IMR-90 (cell line): ENCODE data around the gene IFI44. TPM values are rescaled to one million over a fixed set of nuclear protein-coding genes. Genes with fewer than 3 reads are reported as not detected.

Experiments used
- ATAC-seq: fragments of 200-7000 bp; cut with Tn5 transposase; 2 replicates; pipeline ENCODE4 v1.9.1; 2020; ENCODE audit warnings: low read depth, mild to moderate bottlenecking, moderate library complexity
- BruUV-seq: library from RNA; stranded (reverse); fragments of 400-500 nt; replicated peaks from 2 replicates; lab custom pipeline; 2021; lab: Mats Ljungman, UMichigan
- CTCF ChIA-PET: fragments of 300-600 bp; formaldehyde crosslinking; extraction: SDS; loops from one replicate; lab custom pipeline; 2021; ENCODE audit warnings: antibody characterized with exemption; lab: Yijun Ruan, JAX
- POLR2A ChIA-PET: fragments of 300-600 bp; sonication (Branson Sonifier 250); formaldehyde crosslinking; loops from one replicate; lab custom pipeline; 2022; ENCODE audit warnings: antibody characterized with exemption; ENCODE audit not compliant: unreplicated experiment; lab: Charles Lee
- DNase-seq: peaks from one replicate; pipeline ENCODE4 v3.0.0; 2013
- H2AFZ ChIP-seq: replicated peaks from 2 replicates; pipeline ENCODE3; 2013; ENCODE audit warnings: low read length, mild to moderate bottlenecking; ENCODE audit not compliant: poor library complexity
- H2AK5ac ChIP-seq: 2 replicates; pipeline ENCODE4 v1.6.1; 2013; ENCODE audit warnings: low read depth, low read length, inconsistent platforms
- H2AK9ac ChIP-seq: replicated peaks from 2 replicates; pipeline ENCODE3; 2013; ENCODE audit warnings: mild to moderate bottlenecking, low read depth, low read length, moderate library complexity; ENCODE audit not compliant: poor library complexity
- H2BK120ac ChIP-seq: 2 replicates; pipeline ENCODE4 v1.6.1; 2013; ENCODE audit warnings: low read depth, low read length, inconsistent platforms
- H2BK15ac ChIP-seq: 3 replicates; pipeline ENCODE4 v1.6.1; 2013; ENCODE audit warnings: low read depth, low read length, inconsistent platforms
- H2BK20ac ChIP-seq: 2 replicates; pipeline ENCODE4 v1.6.1; 2013; ENCODE audit warnings: low read depth, mild to moderate bottlenecking, inconsistent platforms, low read length, moderate library complexity
- H2BK5ac ChIP-seq: 2 replicates; pipeline ENCODE4 v1.6.1; 2013; ENCODE audit warnings: mild to moderate bottlenecking, low read depth, low read length, inconsistent platforms; ENCODE audit not compliant: poor library complexity, severe bottlenecking
- H3K14ac ChIP-seq: replicated peaks from 2 replicates; pipeline ENCODE4 v1.6.1; 2013; ENCODE audit warnings: low read depth, low read length, inconsistent platforms
- H3K18ac ChIP-seq: 2 replicates; pipeline ENCODE4 v1.6.1; 2013; ENCODE audit warnings: low read depth, low read length, control low read depth
- H3K23ac ChIP-seq: 2 replicates; pipeline ENCODE4 v1.6.1; 2013; ENCODE audit warnings: low read depth, low read length, inconsistent platforms
- H3K27ac ChIP-seq: 2 replicates; pipeline ENCODE4 v1.5.1; 2013; ENCODE audit warnings: mild to moderate bottlenecking, control low read depth, low read length; ENCODE audit not compliant: insufficient read depth
- H3K27me3 ChIP-seq: 2 replicates; pipeline ENCODE4 v1.6.1; 2013; ENCODE audit warnings: low read length; ENCODE audit not compliant: control insufficient read depth, insufficient read depth
- H3K36me3 ChIP-seq: 2 replicates; pipeline ENCODE4 v1.6.1; 2013; ENCODE audit warnings: low read length, mixed read lengths; ENCODE audit not compliant: control insufficient read depth, insufficient read depth
- H3K4ac ChIP-seq: 2 replicates; pipeline ENCODE4 v1.6.1; 2013; ENCODE audit warnings: low read depth, low read length, inconsistent platforms
- H3K4me1 ChIP-seq: 2 replicates; pipeline ENCODE4 v1.6.1; 2013; ENCODE audit warnings: low read length, mixed read lengths; ENCODE audit not compliant: control insufficient read depth, insufficient read depth
- H3K4me2 ChIP-seq: 2 replicates; pipeline ENCODE4 v1.6.1; 2013; ENCODE audit warnings: low read depth, mild to moderate bottlenecking, control low read depth, low read length, moderate library complexity
- H3K4me3 ChIP-seq: 2 replicates; pipeline ENCODE4 v1.5.1; 2013; ENCODE audit warnings: low read depth, mild to moderate bottlenecking, control low read depth, low read length, moderate library complexity; ENCODE audit not compliant: insufficient read depth
- H3K56ac ChIP-seq: 2 replicates; pipeline ENCODE4 v1.6.1; 2013; ENCODE audit warnings: low read length, inconsistent platforms; ENCODE audit not compliant: insufficient read depth; ENCODE audit errors: extremely low read depth
- H3K79me1 ChIP-seq, 2 experiments: 2 replicates each; pipeline ENCODE4 v1.6.1; 2013; ENCODE audit warnings: low read length in 2 of 2, inconsistent platforms in 1 of 2, low read depth in 1 of 2
- H3K9ac ChIP-seq: 2 replicates; pipeline ENCODE4 v1.6.1; 2013; ENCODE audit warnings: low read depth, low read length, control low read depth
- H3K9me1 ChIP-seq: 2 replicates; pipeline ENCODE4 v1.6.1; 2013; ENCODE audit warnings: low read length, inconsistent platforms; ENCODE audit not compliant: insufficient read depth
- H3K9me3 ChIP-seq: 2 replicates; pipeline ENCODE4 v1.6.1; 2013; ENCODE audit warnings: low read length; ENCODE audit not compliant: control insufficient read depth, insufficient read depth
- H4K20me1 ChIP-seq: 2 replicates; pipeline ENCODE4 v1.6.1; 2013; ENCODE audit warnings: low read length, inconsistent platforms; ENCODE audit not compliant: insufficient read depth
- H4K5ac ChIP-seq: 2 replicates; pipeline ENCODE4 v1.6.1; 2013; ENCODE audit warnings: mild to moderate bottlenecking, low read depth, low read length, control low read depth
- H4K8ac ChIP-seq, 2 experiments: 2 replicates each; pipeline ENCODE4 v1.6.1; 2013; ENCODE audit warnings: low read depth in 2 of 2, low read length in 2 of 2, control low read depth in 1 of 2, inconsistent platforms in 1 of 2
- H4K91ac ChIP-seq: 2 replicates; pipeline ENCODE4 v1.6.1; 2013; ENCODE audit warnings: low read depth, low read length, inconsistent platforms; ENCODE audit not compliant: insufficient read depth
- BHLHE40 ChIP-seq: fragments of 150-350 bp; IDR thresholded peaks from 2 replicates; pipeline ENCODE4 v1.6.1; 2016; ENCODE audit warnings: mild to moderate bottlenecking, low read depth, low read length
- CEBPB ChIP-seq: IDR thresholded peaks from 2 replicates; pipeline ENCODE4 v1.6.1; 2012; ENCODE audit warnings: low read depth, low read length, improper control_type of control experiment
- CHD1 ChIP-seq: IDR thresholded peaks from 2 replicates; pipeline ENCODE4 v1.6.1; 2012; ENCODE audit warnings: low read depth, low read length, improper control_type of control experiment
- CTCF ChIP-seq: conservative IDR thresholded peaks from 2 replicates; pipeline ENCODE4 v1.5.1; 2012; ENCODE audit warnings: mild to moderate bottlenecking, low read depth, low read length, improper control_type of control experiment
- FOS ChIP-seq: fragments of 150-350 bp; IDR thresholded peaks from 2 replicates; pipeline ENCODE4 v1.6.1; 2016; ENCODE audit warnings: low read depth, low read length
- MAFK ChIP-seq: IDR thresholded peaks from 2 replicates; pipeline ENCODE4 v1.6.1; 2012; ENCODE audit warnings: low read depth, low read length, improper control_type of control experiment
- MAZ ChIP-seq: IDR thresholded peaks from 2 replicates; pipeline ENCODE4 v1.6.1; 2012; ENCODE audit warnings: low read depth, mild to moderate bottlenecking, low read length, improper control_type of control experiment, moderate library complexity, borderline replicate concordance
- MXI1 ChIP-seq: IDR thresholded peaks from 2 replicates; pipeline ENCODE4 v1.6.1; 2012; ENCODE audit warnings: low read depth, mild to moderate bottlenecking, low read length, moderate library complexity, borderline replicate concordance
- NFE2L2 ChIP-seq: fragments of 150-350 bp; IDR thresholded peaks from 2 replicates; pipeline ENCODE4 v1.6.1; 2016; ENCODE audit warnings: low read depth, mild to moderate bottlenecking, low read length
- POLR2A ChIP-seq: IDR thresholded peaks from 2 replicates; pipeline ENCODE4 v1.6.1; 2012; ENCODE audit warnings: mild to moderate bottlenecking, low read depth, low read length
- RAD21 ChIP-seq: IDR thresholded peaks from 2 replicates; pipeline ENCODE4 v1.6.1; 2012; ENCODE audit warnings: low read length, improper control_type of control experiment
- RCOR1 ChIP-seq: IDR thresholded peaks from 2 replicates; pipeline ENCODE4 v1.6.1; 2012; ENCODE audit warnings: mild to moderate bottlenecking, low read length, improper control_type of control experiment; ENCODE audit not compliant: insufficient replicate concordance
- RFX5 ChIP-seq: IDR thresholded peaks from 2 replicates; pipeline ENCODE4 v1.8.0; 2012; ENCODE audit warnings: low read depth, mild to moderate bottlenecking, low read length, moderate library complexity
- SMC3 ChIP-seq: fragments of 150-350 bp; IDR thresholded peaks from 2 replicates; pipeline ENCODE4 v1.6.1; 2016; ENCODE audit warnings: low read depth, mild to moderate bottlenecking, antibody characterized with exemption, low read length, moderate library complexity
- WGBS, 2 experiments: methylation state at CpG; one replicate each; pipeline versions ENCODE4 v1.1.5 to v1.1.7; 2013; ENCODE audit warnings: missing lambda C conversion rate in 2 of 2; ENCODE audit not compliant: insufficient read length in 1 of 2; ENCODE audit errors: extremely low coverage in 2 of 2; 5-methylcytosine and 5-hydroxymethylcytosine counted together
- dilution Hi-C: fragments of 300-500 bp; cut with HindIII; formaldehyde crosslinking; loops from one replicate; pipeline ENCODE4 v1.14.3; 2018; ENCODE audit warnings: low sequenced_read_pairs; ENCODE audit not compliant: unreplicated experiment
- in situ Hi-C: fragments of 300-500 bp; cut with MboI; formaldehyde crosslinking; loops from 3 replicates; pipeline ENCODE4 v1.14.3; 2019; ENCODE audit warnings: low sequenced_read_pairs, inconsistent platforms, mixed read lengths
- intact Hi-C: fragments of 100-400 bp; cut with micrococcal nuclease; formaldehyde crosslinking; loops from 2 replicates; pipeline ENCODE4 v1.10.0; 2022
- polyA plus RNA-seq, 3 experiments: library from polyadenylated mRNA; depleted of rRNA; stranded (reverse); fragments of >200 nt; gene quantifications; 2 replicates each; pipeline ENCODE4 v1.2.3, GENCODE V29; 2012; ENCODE audit warnings: low replicate concordance in 1 of 3
- total RNA-seq: library from RNA; depleted of rRNA; stranded (reverse); fragments of >200 nt; gene quantifications from 2 replicates; pipeline ENCODE4 v1.2.3, GENCODE V29; 2012
- TF ChIP-seq, protein P1 (sequence below): fragments of 150-350 bp; IDR thresholded peaks from 2 replicates; pipeline ENCODE4 v1.6.1; 2016; ENCODE audit warnings: low read depth, mild to moderate bottlenecking, low read length, moderate library complexity, borderline replicate concordance
- TF ChIP-seq, protein P2 (sequence below): fragments of 150-350 bp; IDR thresholded peaks from 2 replicates; pipeline ENCODE4 v1.6.1; 2017; ENCODE audit warnings: mild to moderate bottlenecking, antibody characterized with exemption, low read length, low read depth

The IFI44 gene
- total and polyA plus RNA-seq, 2 of the 4 experiments (the other 2 are of a cell fraction) = 2.2 to 2.7 TPM

GRCh38 chr1:78606274-78606673 lies 43.4 kb upstream of the IFI44 start:
- no peaks in the 10 kb centered on the region for H3K27me3 ChIP-seq
- no TSS peak for BruUV-seq
- H3K4me3 ChIP-seq = no peak overlapping the region
- H2BK15ac ChIP-seq = no peak overlapping the region
- 0 out of 2 replicates have a peak, but pooled peaks cover 2% of the 10 kb centered on the region for H3K4me1 ChIP-seq
- H2AFZ ChIP-seq = peak overlapping the region; percentile 61
- no peak overlapping the region for H3K23ac ChIP-seq
- H4K91ac ChIP-seq = no peak overlapping the region
- no peak overlapping the region for H2AK5ac ChIP-seq
- H3K4ac ChIP-seq = peak overlapping the region; percentile 5; the same call in 1 of the 2 replicates
- in situ Hi-C loops (loop anchor here (5.0 kb wide), 1 partner anchor 474 kb away; no protein-coding TSS in a partner anchor), dilution Hi-C loops (loop anchor here (10.0 kb wide), 1 partner anchor 461 kb away; no protein-coding TSS in a partner anchor), intact Hi-C loops (loop anchor here (2.0 to 10.0 kb wide), 2 partner anchors 115 to 261 kb away; partner anchors contain the start of gene PTGFR)
- no peaks in the 10 kb centered on the region for H4K20me1 ChIP-seq
- H3K27ac ChIP-seq = no peak overlapping the region
- H3K18ac ChIP-seq = peak overlapping the region; percentile 74; the same call in 1 of the 2 replicates
- no peak overlapping the region; a peak in 1 of 4 replicates for H4K8ac ChIP-seq
- no peaks in the 10 kb centered on the region for H3K9me1 ChIP-seq
- POLR2A ChIA-PET = no interaction called here
- H3K4me2 ChIP-seq = no peak overlapping the region
- no peak overlapping the region for H3K56ac ChIP-seq
- CTCF ChIA-PET = interaction anchor here (1.2 to 3.7 kb wide), 3 partner anchors 267 to 475 kb away, joined by 4 to 32 read pairs (median 14); no protein-coding TSS in a partner anchor
- no peak overlapping the region for H3K9ac ChIP-seq
- no peaks in the 10 kb centered on the region for H3K9me3 ChIP-seq
- H2BK120ac ChIP-seq = no peak overlapping the region
- TF ChIP-seq NFE2L2 = no peak
- TF ChIP-seq, protein P1, sequence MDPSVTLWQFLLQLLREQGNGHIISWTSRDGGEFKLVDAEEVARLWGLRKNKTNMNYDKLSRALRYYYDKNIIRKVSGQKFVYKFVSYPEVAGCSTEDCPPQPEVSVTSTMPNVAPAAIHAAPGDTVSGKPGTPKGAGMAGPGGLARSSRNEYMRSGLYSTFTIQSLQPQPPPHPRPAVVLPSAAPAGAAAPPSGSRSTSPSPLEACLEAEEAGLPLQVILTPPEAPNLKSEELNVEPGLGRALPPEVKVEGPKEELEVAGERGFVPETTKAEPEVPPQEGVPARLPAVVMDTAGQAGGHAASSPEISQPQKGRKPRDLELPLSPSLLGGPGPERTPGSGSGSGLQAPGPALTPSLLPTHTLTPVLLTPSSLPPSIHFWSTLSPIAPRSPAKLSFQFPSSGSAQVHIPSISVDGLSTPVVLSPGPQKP = no peak
- TF ChIP-seq RAD21 = no peak
- TF ChIP-seq RCOR1 = no peak
- TF ChIP-seq FOS = no peak
- TF ChIP-seq MAFK = no peak
- no peak for TF ChIP-seq SMC3
- no peak for TF ChIP-seq BHLHE40
- no peak for TF ChIP-seq CHD1
- no peak for TF ChIP-seq MXI1
- no peak for TF ChIP-seq MAZ
- TF ChIP-seq CTCF = no peak
- TF ChIP-seq CEBPB = no peak
- TF ChIP-seq RFX5 = no peak
- TF ChIP-seq, protein P2, sequence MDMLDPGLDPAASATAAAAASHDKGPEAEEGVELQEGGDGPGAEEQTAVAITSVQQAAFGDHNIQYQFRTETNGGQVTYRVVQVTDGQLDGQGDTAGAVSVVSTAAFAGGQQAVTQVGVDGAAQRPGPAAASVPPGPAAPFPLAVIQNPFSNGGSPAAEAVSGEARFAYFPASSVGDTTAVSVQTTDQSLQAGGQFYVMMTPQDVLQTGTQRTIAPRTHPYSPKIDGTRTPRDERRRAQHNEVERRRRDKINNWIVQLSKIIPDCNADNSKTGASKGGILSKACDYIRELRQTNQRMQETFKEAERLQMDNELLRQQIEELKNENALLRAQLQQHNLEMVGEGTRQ = no peak
- TF ChIP-seq POLR2A = no peak
- no peak for ATAC-seq
- 40% methylated on average over 1 of the region's 2 CpGs; no CpG with 5 or more reads in 1 of the 2 experiments for WGBS, 2 experiments
- DNase-seq = no peak
- peak overlapping the region; percentile 26; the same call in 1 of the 2 replicates for H2BK20ac ChIP-seq
- no peaks in the 10 kb centered on the region for H3K36me3 ChIP-seq
- peak overlapping the region; percentile 52 for H2AK9ac ChIP-seq
- no peak overlapping the region for H4K5ac ChIP-seq
- H2BK5ac ChIP-seq = no peak overlapping the region
- peak overlapping the region; percentile 50; the same call in 1 of the 2 replicates for H3K14ac ChIP-seq
- H3K79me1 ChIP-seq = no peaks in the 10 kb centered on the region
